HCT116 (cell line): ENCODE data around the gene CDC14B. TPM values are rescaled to one million over a fixed set of nuclear protein-coding genes. Genes with fewer than 3 reads are reported as not detected.

Experiments
- ATAC-seq: fragments of 200-7000 bp; cut with Tn5 transposase; 2 replicates; pipeline ENCODE4 v1.9.1; 2020; ENCODE audit warnings: mild to moderate bottlenecking, moderate library complexity
- BruUV-seq: library from RNA; stranded (reverse); fragments of 400-500 nt; replicated peaks from 2 replicates; lab custom pipeline; 2021; lab: Mats Ljungman, UMichigan
- CTCF ChIA-PET: fragments of 300-600 bp; sonication (Branson Sonifier 250); formaldehyde crosslinking; loops from one replicate; lab custom pipeline; 2021; ENCODE audit warnings: antibody characterized with exemption; lab: Charles Lee
- POLR2A ChIA-PET: fragments of 300-600, 350-600 bp; sonication (Branson Sonifier 250); formaldehyde crosslinking; loops from one replicate; lab custom pipeline; 2021; ENCODE audit warnings: antibody characterized with exemption; lab: Charles Lee
- RAD21 ChIA-PET, 2 experiments: fragments of 300-600 bp; sonication (Branson Sonifier 250); formaldehyde crosslinking; loops; one replicate each; lab custom pipeline; 2023; ENCODE audit warnings: low total read pairs in 2 of 2; ENCODE audit not compliant: uncharacterized antibody in 2 of 2, unreplicated experiment in 2 of 2, low non-redundant PET in 1 of 2; lab: Charles Lee
- DNase-seq: peaks from one replicate; pipeline ENCODE4 v3.0.0-alpha.2; 2010; ENCODE audit warnings: low read depth, low spot score
- H2AFZ ChIP-seq: fragments of 200-600 bp; shearing (Covaris generic), sonication (generic); 2 replicates; pipeline ENCODE4 v1.6.1; 2017; ENCODE audit warnings: low read depth, mixed run types, mixed read lengths, antibody characterized with exemption, low read length; ENCODE audit not compliant: poor library complexity, severe bottlenecking
- H3K27ac ChIP-seq: 2 replicates; pipeline ENCODE4 v1.5.1; 2012; ENCODE audit warnings: low read depth, low read length
- H3K27me3 ChIP-seq: fragments of 200-600 bp; sonication (generic); 2 replicates; pipeline ENCODE4 v1.6.1; 2016; ENCODE audit warnings: mixed run types, low read length, mixed read lengths; ENCODE audit not compliant: insufficient read depth
- H3K36me3 ChIP-seq, 2 experiments: fragments of 200-500 bp in 1 of 2; fragments of 200-600 bp in 1 of 2; sonication (Bioruptor generic) in 1 of 2; sonication (generic) in 1 of 2; 2 replicates each; pipeline versions ENCODE4 v1.5.1 to v1.6.1; 2014 to 2016; ENCODE audit warnings: low read length in 2 of 2, inconsistent platforms in 1 of 2, mixed read lengths in 1 of 2, mixed run types in 1 of 2; ENCODE audit not compliant: insufficient read depth in 2 of 2, control insufficient read depth in 1 of 2
- H3K4me1 ChIP-seq, 2 experiments: fragments of 200-600 bp in 1 of 2; sonication (generic) in 1 of 2; 2 replicates each; pipeline versions ENCODE4 v1.5.1 to v1.6.1; 2012 to 2017; ENCODE audit warnings: low read length in 2 of 2, inconsistent platforms in 1 of 2, mild to moderate bottlenecking in 1 of 2, mixed read lengths in 1 of 2, mixed run types in 1 of 2, moderate library complexity in 1 of 2; ENCODE audit not compliant: insufficient read depth in 2 of 2, control insufficient read depth in 1 of 2
- H3K4me2 ChIP-seq: fragments of 200-600 bp; sonication (generic); 2 replicates; pipeline ENCODE4 v1.6.1; 2017; ENCODE audit warnings: mixed run types, low read length, mixed read lengths
- H3K4me3 ChIP-seq, 2 experiments: fragments of 200-600 bp in 1 of 2; sonication (generic) in 1 of 2; replicated peaks in 1 of 2; 2 replicates each; pipeline ENCODE4 v1.5.1; 2011 to 2016; ENCODE audit warnings: low read length in 2 of 2, control low read depth in 1 of 2, low read depth in 1 of 2, mild to moderate bottlenecking in 1 of 2, mixed read lengths in 1 of 2, mixed run types in 1 of 2
- H3K79me2 ChIP-seq: fragments of 200-600 bp; sonication (generic); 2 replicates; pipeline ENCODE4 v1.6.1; 2017; ENCODE audit warnings: mild to moderate bottlenecking, mixed run types, low read length, moderate library complexity, mixed read lengths; ENCODE audit not compliant: insufficient read depth
- H3K9ac ChIP-seq: fragments of 200-600 bp; sonication (generic); 2 replicates; pipeline ENCODE4 v1.6.1; 2016; ENCODE audit warnings: low read length, mixed read lengths
- H3K9me2 ChIP-seq: fragments of 200-600 bp; sonication (generic), shearing (Covaris generic); 2 replicates; pipeline ENCODE4 v1.6.1; 2017; ENCODE audit warnings: mixed run types, mild to moderate bottlenecking, moderate library complexity; ENCODE audit not compliant: insufficient read depth
- H3K9me3 ChIP-seq, 2 experiments: fragments of 200-500 bp in 1 of 2; fragments of 200-600 bp in 1 of 2; sonication (Bioruptor generic) in 1 of 2; sonication (generic) in 1 of 2; 2 replicates each; pipeline ENCODE4 v1.6.1; 2014 to 2017; ENCODE audit warnings: low read length in 2 of 2, mixed read lengths in 2 of 2, inconsistent platforms in 1 of 2, low read depth in 1 of 2, mild to moderate bottlenecking in 1 of 2, mixed run types in 1 of 2, moderate library complexity in 1 of 2; ENCODE audit not compliant: control insufficient read depth in 1 of 2, insufficient read depth in 1 of 2
- H4K20me1 ChIP-seq: fragments of 200-600 bp; sonication (generic), shearing (Covaris generic); 2 replicates; pipeline ENCODE4 v1.6.1; 2017; ENCODE audit warnings: mixed run types, mild to moderate bottlenecking, moderate library complexity; ENCODE audit not compliant: insufficient read depth
- ATF3 ChIP-seq: IDR thresholded peaks from 2 replicates; pipeline ENCODE4 v1.6.1; 2012
- CBX3 ChIP-seq: IDR thresholded peaks from 2 replicates; pipeline ENCODE4 v1.6.1; 2012; ENCODE audit warnings: low read depth
- EGR1 ChIP-seq: IDR thresholded peaks from 2 replicates; pipeline ENCODE4 v1.6.1; 2012; ENCODE audit warnings: low read depth
- ELF1 ChIP-seq: IDR thresholded peaks from 2 replicates; pipeline ENCODE4 v1.6.1; 2012; ENCODE audit warnings: low read depth, borderline replicate concordance
- EZH2 ChIP-seq: fragments of 200-600 bp; sonication (generic); IDR thresholded peaks from 2 replicates; pipeline ENCODE4 v1.6.1; 2017; ENCODE audit warnings: antibody characterized with exemption, mixed run types
- FOSL1 ChIP-seq: IDR thresholded peaks from 2 replicates; pipeline ENCODE4 v1.6.1; 2012; ENCODE audit warnings: low read depth
- JUND ChIP-seq: IDR thresholded peaks from 2 replicates; pipeline ENCODE4 v1.6.1; 2012
- POLR2A ChIP-seq: IDR thresholded peaks from 2 replicates; pipeline ENCODE4 v1.7.0; 2011; ENCODE audit warnings: borderline replicate concordance; ENCODE audit not compliant: insufficient read depth, insufficient read length; ENCODE audit errors: extremely low read depth
- POLR2AphosphoS5 ChIP-seq: IDR thresholded peaks from 2 replicates; pipeline ENCODE4 v1.6.1; 2011; ENCODE audit warnings: mild to moderate bottlenecking, low read depth, low read length, moderate library complexity
- RAD21 ChIP-seq: IDR thresholded peaks from 2 replicates; pipeline ENCODE4 v1.6.1; 2012; ENCODE audit warnings: low read depth, mild to moderate bottlenecking
- REST ChIP-seq: IDR thresholded peaks from 2 replicates; pipeline ENCODE4 v1.6.1; 2012; ENCODE audit warnings: low read depth
- SIN3A ChIP-seq: IDR thresholded peaks from 2 replicates; pipeline ENCODE4 v1.6.1; 2012; ENCODE audit warnings: low read depth
- SP1 ChIP-seq: IDR thresholded peaks from 2 replicates; pipeline ENCODE4 v1.6.1; 2012; ENCODE audit warnings: low read depth
- SRF ChIP-seq: IDR thresholded peaks from 2 replicates; pipeline ENCODE4 v1.6.1; 2012; ENCODE audit warnings: low read depth
- TCF7L2 ChIP-seq: IDR thresholded peaks from 2 replicates; pipeline ENCODE4 v1.7.0; 2011; ENCODE audit warnings: borderline replicate concordance, inconsistent platforms; ENCODE audit not compliant: insufficient read depth, insufficient read length; ENCODE audit errors: extremely low read depth
- YY1 ChIP-seq: IDR thresholded peaks from 2 replicates; pipeline ENCODE4 v1.6.1; 2011; ENCODE audit warnings: low read length, low read depth, moderate library complexity, mild to moderate bottlenecking; ENCODE audit not compliant: insufficient replicate concordance; ENCODE audit errors: extremely low read depth
- ZBTB33 ChIP-seq: IDR thresholded peaks from 2 replicates; pipeline ENCODE4 v1.6.1; 2011; ENCODE audit warnings: mild to moderate bottlenecking, low read length, moderate library complexity; ENCODE audit not compliant: insufficient replicate concordance; ENCODE audit errors: extremely low read depth
- ZFX ChIP-seq: fragments of 450-650 bp; IDR thresholded peaks from 2 replicates; pipeline ENCODE4 v1.6.1; 2017
- ZNF274 ChIP-seq: fragments of 200-500 bp; sonication (Bioruptor generic); IDR thresholded peaks from 2 replicates; pipeline ENCODE4 v1.6.1; 2014; ENCODE audit warnings: mild to moderate bottlenecking, low read depth, low read length, inconsistent platforms
- intact Hi-C: fragments of 100-400 bp; cut with micrococcal nuclease; formaldehyde crosslinking; loops from 2 replicates; pipeline ENCODE4 v1.10.0; 2022
- total RNA-seq: library from RNA; stranded (reverse); gene quantifications from one replicate; pipeline ENCODE4 v1.2.1, GENCODE V29; 2021; ENCODE audit not compliant: unreplicated experiment
- TF ChIP-seq, protein P1 (sequence below), 3 experiments: fragments of 200-600 bp in 1 of 3; sonication (generic) in 1 of 3; IDR thresholded peaks in 2 of 3; conservative IDR thresholded peaks in 1 of 3; 2 replicates each; pipeline ENCODE4 v1.5.1; 2012 to 2017; ENCODE audit warnings: low read depth in 2 of 3, low read length in 2 of 3, antibody characterized with exemption in 1 of 3, borderline replicate concordance in 1 of 3, control low read depth in 1 of 3, mild to moderate bottlenecking in 1 of 3, mixed read lengths in 1 of 3, mixed run types in 1 of 3, moderate library complexity in 1 of 3; ENCODE audit not compliant: insufficient read depth in 1 of 3

CDC14B gene
- total RNA-seq, 1 experiment from 2014 or later, result 21.6 TPM

DNA sequence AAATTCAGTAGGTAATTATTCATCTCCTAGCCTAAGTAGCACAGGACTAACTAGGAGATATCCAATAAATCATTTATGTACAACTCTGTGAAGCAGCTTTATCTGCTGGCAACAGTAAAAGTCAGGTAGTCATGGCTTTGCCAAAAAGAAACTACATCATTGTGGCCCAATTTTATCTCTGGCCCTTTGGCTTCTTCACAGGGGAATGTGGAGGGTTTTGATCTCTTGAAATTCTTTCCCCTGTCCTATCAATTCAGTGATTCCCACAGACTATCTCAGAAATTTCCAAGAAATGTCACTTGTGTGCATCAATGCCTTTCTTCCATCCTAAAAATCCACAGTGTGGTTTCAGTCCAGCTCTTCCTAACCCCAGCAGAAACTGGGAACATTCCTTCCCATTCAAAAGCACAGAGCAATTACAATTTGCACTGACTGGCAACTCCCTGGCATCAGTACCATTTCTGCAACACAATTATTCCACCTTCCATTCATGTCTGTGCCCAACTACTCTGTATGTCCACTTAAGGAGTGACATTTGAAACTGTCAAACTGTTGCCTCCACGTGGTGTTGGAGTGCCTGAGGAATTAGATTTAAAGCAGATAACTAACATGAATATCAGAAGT lies 6.6 kb downstream of the CDC14B start:
- no peak for ATAC-seq
- Histone ChIP-seq H3K27me3 (no peaks in the 10 kb centered on the region), H2AFZ (no peak overlapping the region), H3K79me2 (peaks cover 87% of the 10 kb centered on the region), H3K4me1 (peaks cover 6 to 21% of the 10 kb centered on the region in 2 experiments; a peak in 3 of 4 replicates), H3K27ac (no peak overlapping the region), H3K9me3 (no peaks in the 10 kb centered on the region), H3K9me2 (no peaks in the 10 kb centered on the region), H3K9ac (no peak overlapping the region), H3K4me3 (no peak overlapping the region), H4K20me1 (no peaks in the 10 kb centered on the region), H3K36me3 (no peaks in the 10 kb centered on the region), H3K4me2 (no peak overlapping the region)
- TF ChIP-seq SIN3A (no peak), REST (no peak), POLR2A (no peak), EGR1 (no peak), JUND (no peak), ATF3 (no peak), SRF (no peak), CBX3 (no peak), ZBTB33 (no peak), POLR2AphosphoS5 (no peak), SP1 (no peak), ELF1 (no peak), TCF7L2 (no peak), RAD21 (no peak), ZNF274 (no peak), ZFX (no peak), EZH2 (no peak), YY1 (no peak), FOSL1 (no peak)
- TF ChIP-seq, protein P1, sequence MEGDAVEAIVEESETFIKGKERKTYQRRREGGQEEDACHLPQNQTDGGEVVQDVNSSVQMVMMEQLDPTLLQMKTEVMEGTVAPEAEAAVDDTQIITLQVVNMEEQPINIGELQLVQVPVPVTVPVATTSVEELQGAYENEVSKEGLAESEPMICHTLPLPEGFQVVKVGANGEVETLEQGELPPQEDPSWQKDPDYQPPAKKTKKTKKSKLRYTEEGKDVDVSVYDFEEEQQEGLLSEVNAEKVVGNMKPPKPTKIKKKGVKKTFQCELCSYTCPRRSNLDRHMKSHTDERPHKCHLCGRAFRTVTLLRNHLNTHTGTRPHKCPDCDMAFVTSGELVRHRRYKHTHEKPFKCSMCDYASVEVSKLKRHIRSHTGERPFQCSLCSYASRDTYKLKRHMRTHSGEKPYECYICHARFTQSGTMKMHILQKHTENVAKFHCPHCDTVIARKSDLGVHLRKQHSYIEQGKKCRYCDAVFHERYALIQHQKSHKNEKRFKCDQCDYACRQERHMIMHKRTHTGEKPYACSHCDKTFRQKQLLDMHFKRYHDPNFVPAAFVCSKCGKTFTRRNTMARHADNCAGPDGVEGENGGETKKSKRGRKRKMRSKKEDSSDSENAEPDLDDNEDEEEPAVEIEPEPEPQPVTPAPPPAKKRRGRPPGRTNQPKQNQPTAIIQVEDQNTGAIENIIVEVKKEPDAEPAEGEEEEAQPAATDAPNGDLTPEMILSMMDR (IDR thresholded peaks at IDR 0.05 in 2 of 3, conservative IDR thresholded peaks at IDR 0.05 in 1 of 3; ENCODE audit: borderline replicate concordance in 1 of 3, insufficient read depth in 1 of 3, low read depth in 2 of 3, low read length in 2 of 3), result no peak
- intact Hi-C loops, result no loop called here
- CTCF ChIA-PET, result no interaction called here
- RAD21 ChIA-PET, result no interaction called here
- DNase-seq, result no peak
- POLR2A ChIA-PET, result no interaction called here
- no TSS peak for BruUV-seq
